Measurements from ENCODE around the gene ARPC1B.
"Not testable (repeated sequence)": the region's sequence is repeated elsewhere in the genome, so short reads cannot be mapped to it uniquely, and the experiment has no call there.

The ARPC1B gene

DNA sequence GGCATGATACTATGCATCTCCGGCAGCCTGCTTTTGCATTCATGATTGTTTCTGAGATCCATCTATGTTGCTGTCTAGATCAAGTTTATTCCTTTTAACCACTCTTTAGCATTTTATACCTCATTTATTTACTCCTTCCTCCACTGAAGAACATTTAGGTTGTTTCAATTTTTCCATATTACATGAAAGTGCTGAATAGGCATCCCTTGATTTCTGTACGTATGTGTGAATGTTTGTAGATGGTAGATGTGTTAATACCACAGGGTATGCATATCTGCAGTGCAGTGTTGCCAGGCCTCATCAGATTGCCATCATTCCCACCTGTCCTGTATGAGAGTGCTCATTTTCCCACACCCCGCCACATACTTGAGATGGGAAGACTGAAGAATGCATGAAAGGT, 34.9 kb upstream of the ARPC1B start:
- no peak for DNase-seq
- Histone ChIP-seq H3K9me3 (no peaks in the 10 kb centered on the region), H3K36me3 (peaks cover 68% of the 10 kb centered on the region), H3K27me3 (no peaks in the 10 kb centered on the region), H3K4me3 (ENCODE audit: low read depth, low read length) (no peak overlapping the region), H3K4me1 (no peaks in the 10 kb centered on the region)
- TF ChIP-seq, protein P1, sequence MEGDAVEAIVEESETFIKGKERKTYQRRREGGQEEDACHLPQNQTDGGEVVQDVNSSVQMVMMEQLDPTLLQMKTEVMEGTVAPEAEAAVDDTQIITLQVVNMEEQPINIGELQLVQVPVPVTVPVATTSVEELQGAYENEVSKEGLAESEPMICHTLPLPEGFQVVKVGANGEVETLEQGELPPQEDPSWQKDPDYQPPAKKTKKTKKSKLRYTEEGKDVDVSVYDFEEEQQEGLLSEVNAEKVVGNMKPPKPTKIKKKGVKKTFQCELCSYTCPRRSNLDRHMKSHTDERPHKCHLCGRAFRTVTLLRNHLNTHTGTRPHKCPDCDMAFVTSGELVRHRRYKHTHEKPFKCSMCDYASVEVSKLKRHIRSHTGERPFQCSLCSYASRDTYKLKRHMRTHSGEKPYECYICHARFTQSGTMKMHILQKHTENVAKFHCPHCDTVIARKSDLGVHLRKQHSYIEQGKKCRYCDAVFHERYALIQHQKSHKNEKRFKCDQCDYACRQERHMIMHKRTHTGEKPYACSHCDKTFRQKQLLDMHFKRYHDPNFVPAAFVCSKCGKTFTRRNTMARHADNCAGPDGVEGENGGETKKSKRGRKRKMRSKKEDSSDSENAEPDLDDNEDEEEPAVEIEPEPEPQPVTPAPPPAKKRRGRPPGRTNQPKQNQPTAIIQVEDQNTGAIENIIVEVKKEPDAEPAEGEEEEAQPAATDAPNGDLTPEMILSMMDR (IDR thresholded peaks at IDR 0.05; ENCODE audit: low read depth, low read length) = no peak

DNA sequence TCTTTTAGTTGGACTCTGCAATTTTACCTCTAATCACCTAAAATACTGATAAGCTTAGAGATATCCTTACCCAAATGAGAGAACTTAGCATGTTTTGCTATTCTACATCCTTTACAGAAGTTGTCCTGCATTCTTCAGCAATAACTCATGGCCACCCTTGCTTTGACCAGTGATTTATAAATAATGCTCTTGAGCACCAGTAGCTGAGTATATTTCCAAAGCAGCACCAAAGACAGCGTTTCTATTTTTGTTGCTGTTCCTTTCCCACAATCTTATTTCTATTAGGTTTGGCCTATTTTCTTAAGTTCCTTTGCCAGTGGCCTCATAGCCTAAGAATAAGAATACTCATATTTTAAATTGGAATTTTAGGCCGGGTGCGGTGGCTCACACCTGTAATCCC, 33.9 kb upstream of the ARPC1B start:
- no peaks in the 10 kb centered on the region for H3K9me3 ChIP-seq
- H3K4me1 ChIP-seq = no peaks in the 10 kb centered on the region
- H3K36me3 ChIP-seq = peaks cover 64% of the 10 kb centered on the region
- no peak for DNase-seq
- H3K4me3 ChIP-seq (ENCODE audit: low read depth, low read length) = no peak overlapping the region
- H3K27me3 ChIP-seq = no peaks in the 10 kb centered on the region
- TF ChIP-seq, protein P1 (IDR thresholded peaks at IDR 0.05; ENCODE audit: low read depth, low read length) = no peak

DNA sequence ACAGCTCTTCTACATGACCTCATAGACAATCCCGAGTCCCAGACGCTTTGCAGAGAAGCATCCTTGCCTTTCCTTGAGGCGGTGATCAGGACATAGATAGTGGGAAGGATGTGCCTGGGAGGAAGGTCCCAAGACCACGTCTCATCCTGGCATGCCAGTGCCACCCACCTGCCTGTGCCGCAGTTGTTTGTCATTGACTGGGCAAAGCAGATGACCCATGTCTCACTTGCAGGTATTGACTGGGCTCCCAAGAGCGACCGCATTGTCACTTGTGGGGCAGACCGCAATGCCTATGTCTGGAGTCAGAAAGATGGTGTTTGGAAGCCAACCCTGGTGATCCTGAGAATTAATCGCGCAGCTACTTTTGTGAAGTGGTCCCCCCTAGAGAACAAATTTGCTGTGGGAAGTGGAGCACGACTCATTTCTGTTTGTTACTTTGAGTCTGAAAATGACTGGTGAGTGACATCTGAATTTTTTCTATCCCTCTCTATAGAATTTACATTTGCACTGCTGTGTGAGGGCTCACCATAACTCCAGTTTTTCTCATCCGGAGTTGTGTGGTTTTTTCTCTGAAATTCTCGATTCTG, 30.4 kb upstream of the ARPC1B start:
- DNase-seq = no peak

DNA sequence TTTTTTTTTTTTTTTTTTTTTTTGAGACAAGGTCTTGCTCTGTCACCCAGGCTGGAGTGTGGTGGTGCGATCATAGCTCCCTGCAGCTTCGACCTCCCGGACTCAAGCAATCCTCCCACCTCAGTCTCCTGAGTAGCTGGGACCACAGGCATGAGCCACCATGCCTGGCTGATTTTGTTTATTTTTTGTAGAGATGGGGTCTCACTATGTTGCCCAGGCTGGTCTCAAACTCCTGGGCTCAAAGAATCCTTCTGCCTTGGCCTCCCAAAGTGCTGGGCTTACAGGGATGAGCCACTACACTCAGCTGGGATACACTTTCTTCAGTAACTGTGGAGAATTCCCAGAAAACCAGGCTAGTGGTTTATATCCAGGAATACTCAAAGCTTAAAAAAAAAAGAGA, 23.9 kb upstream of the ARPC1B start:
- not testable (repeated sequence) for H3K4me1 ChIP-seq; DNase-seq; H3K4me3 ChIP-seq (ENCODE audit: low read depth, low read length); H3K9me3 ChIP-seq; H3K27me3 ChIP-seq
- peaks cover 78% of the 10 kb centered on the region for H3K36me3 ChIP-seq

More for the DNA sequence above, 30.4 kb upstream of the ARPC1B start:
- peaks cover 64% of the 10 kb centered on the region for H3K36me3 ChIP-seq
- H3K27me3 ChIP-seq = no peaks in the 10 kb centered on the region
- H3K4me3 ChIP-seq (ENCODE audit: low read depth, low read length) = no peak overlapping the region
- H3K9me3 ChIP-seq = no peaks in the 10 kb centered on the region
- TF ChIP-seq, protein P1 (IDR thresholded peaks at IDR 0.05; ENCODE audit: low read depth, low read length) = no peak
- no peaks in the 10 kb centered on the region for H3K4me1 ChIP-seq

DNA sequence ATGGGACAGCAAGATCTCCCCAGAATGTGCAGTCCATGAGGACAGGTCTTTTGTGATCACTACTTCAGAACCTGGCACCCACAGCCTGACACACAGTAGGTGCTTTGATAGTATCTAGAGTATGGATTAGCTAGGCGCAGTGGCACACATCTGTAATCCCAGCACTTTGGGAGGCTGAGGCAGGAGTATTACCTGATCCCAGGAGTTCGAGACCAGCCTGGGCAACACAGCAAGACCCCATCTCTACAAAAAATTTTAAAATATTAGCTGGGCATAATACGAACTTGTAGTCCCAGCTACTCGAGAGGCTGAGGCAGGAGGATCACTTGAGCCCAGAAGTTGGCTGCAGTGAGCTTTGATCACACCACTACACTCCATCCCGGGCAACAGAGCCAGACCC, 22.3 kb upstream of the ARPC1B start:
- TF ChIP-seq, protein P1 (IDR thresholded peaks at IDR 0.05; ENCODE audit: low read depth, low read length) = no peak
- no peak for DNase-seq
- Histone ChIP-seq H3K36me3 (peaks cover 79% of the 10 kb centered on the region), H3K4me3 (ENCODE audit: low read depth, low read length) (no peak overlapping the region), H3K9me3 (no peaks in the 10 kb centered on the region), H3K27me3 (no peaks in the 10 kb centered on the region), H3K4me1 (no peaks in the 10 kb centered on the region)

DNA sequence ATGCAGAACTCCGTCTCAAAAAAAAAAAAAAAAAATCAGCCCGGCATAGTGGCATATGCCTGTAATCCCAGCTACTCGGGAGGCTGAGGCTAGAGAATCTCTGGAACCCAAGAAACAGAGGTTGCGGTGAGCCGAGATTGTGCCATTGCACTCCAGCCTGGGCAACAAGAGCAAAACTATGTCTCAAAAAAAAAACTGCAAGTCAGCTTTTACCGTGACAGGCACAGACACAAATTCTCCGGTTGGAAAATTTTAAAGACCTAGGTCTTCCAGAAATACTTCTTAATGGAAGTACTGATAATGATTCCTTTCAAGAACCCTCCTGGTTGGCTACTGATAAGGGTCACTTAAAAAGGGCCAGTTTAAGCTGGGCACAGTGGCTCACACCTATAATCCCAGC, 19.4 kb upstream of the ARPC1B start:
- H3K9me3 ChIP-seq = no peaks in the 10 kb centered on the region
- TF ChIP-seq, protein P1 (IDR thresholded peaks at IDR 0.05; ENCODE audit: low read depth, low read length) = no peak
- H3K4me1 ChIP-seq = no peaks in the 10 kb centered on the region
- H3K4me3 ChIP-seq (ENCODE audit: low read depth, low read length) = no peak overlapping the region
- no peak for DNase-seq
- no peaks in the 10 kb centered on the region for H3K27me3 ChIP-seq
- peaks cover 76% of the 10 kb centered on the region for H3K36me3 ChIP-seq

All from BE2C (cell line).